A549 (cell line): ENCODE measurements around the gene ITGBL1.

Experiments
- CEBPB ChIP-seq, 2 experiments: fragments of >200 bp in 1 of 2; sonication (Bioruptor Twin) in 1 of 2; formaldehyde crosslinking in 1 of 2; IDR thresholded peaks; 2 replicates each; pipeline ENCODE4 v1.6.1; 2012 to 2016
- EP300 ChIP-seq, 2 experiments: fragments of >200 bp; sonication (Bioruptor Twin); formaldehyde crosslinking; IDR thresholded peaks; 2 replicates in 1 of 2; 3 replicates in 1 of 2; pipeline ENCODE4 v1.6.1; 2016 to 2017
- TF ChIP-seq, protein P1 (sequence below): fragments of >200 bp; sonication (Bioruptor Twin); formaldehyde crosslinking; IDR thresholded peaks from 3 replicates; pipeline ENCODE4 v1.5.1; 2016

DNA sequence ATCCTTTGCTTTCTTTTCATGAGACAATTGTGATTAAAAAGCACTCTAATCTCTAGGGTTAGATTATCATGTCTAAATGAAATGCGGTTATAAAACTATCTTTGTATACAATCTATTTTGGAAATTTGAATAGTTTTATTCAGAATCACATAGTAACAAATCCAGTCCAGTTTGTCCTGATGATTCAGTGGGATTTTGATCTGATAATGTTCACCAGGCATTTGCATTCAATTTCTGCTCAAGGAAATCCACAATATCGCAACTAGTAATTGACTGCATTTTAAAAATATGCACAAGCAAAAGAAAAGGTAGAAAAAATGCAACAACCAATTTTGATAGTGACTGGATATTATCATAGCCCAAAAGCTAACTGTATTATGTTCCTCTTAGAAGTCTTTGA lies 63.8 kb downstream of the ITGBL1 start:
- TF ChIP-seq CEBPB (IDR thresholded peaks at IDR 0.05): no peak
- TF ChIP-seq, protein P1, sequence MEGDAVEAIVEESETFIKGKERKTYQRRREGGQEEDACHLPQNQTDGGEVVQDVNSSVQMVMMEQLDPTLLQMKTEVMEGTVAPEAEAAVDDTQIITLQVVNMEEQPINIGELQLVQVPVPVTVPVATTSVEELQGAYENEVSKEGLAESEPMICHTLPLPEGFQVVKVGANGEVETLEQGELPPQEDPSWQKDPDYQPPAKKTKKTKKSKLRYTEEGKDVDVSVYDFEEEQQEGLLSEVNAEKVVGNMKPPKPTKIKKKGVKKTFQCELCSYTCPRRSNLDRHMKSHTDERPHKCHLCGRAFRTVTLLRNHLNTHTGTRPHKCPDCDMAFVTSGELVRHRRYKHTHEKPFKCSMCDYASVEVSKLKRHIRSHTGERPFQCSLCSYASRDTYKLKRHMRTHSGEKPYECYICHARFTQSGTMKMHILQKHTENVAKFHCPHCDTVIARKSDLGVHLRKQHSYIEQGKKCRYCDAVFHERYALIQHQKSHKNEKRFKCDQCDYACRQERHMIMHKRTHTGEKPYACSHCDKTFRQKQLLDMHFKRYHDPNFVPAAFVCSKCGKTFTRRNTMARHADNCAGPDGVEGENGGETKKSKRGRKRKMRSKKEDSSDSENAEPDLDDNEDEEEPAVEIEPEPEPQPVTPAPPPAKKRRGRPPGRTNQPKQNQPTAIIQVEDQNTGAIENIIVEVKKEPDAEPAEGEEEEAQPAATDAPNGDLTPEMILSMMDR: no peak
- no peak for TF ChIP-seq EP300 (IDR thresholded peaks at IDR 0.05)
